ENCODE data around the gene CAMK2B.

The CAMK2B gene

GRCh38 chr7:44193011-44193802, 132.2 kb downstream of the CAMK2B start:
- DNase-seq (ENCODE audit: low read depth) = no peak
- H3K4me3 ChIP-seq (ENCODE audit: low read length) = no peak overlapping the region
- TF ChIP-seq CTCF (conservative IDR thresholded peaks at IDR 0.05; ENCODE audit: low read depth, low read length) = no peak

- no peak overlapping the region for H3K4me3 ChIP-seq (ENCODE audit: low read length)
- DNase-seq (ENCODE audit: low read depth) = no peak
- TF ChIP-seq CTCF (conservative IDR thresholded peaks at IDR 0.05; ENCODE audit: low read depth, low read length) = no peak
These were observed 134.2 kb downstream of the CAMK2B start for GRCh38 chr7:44191171-44191570.

- H3K4me3 ChIP-seq (ENCODE audit: low read length) = no peak overlapping the region
- no peak for TF ChIP-seq CTCF (conservative IDR thresholded peaks at IDR 0.05; ENCODE audit: low read depth, low read length)
- no peak for DNase-seq (ENCODE audit: low read depth)
These were observed 135.2 kb downstream of the CAMK2B start for GRCh38 chr7:44189993-44190872.

GRCh38 chr7:44189286-44189992, 136.0 kb downstream of the CAMK2B start, which contains the start of gene GCK:
Gene GCK (minus strand): TSS chr7:44189439. CDS start chr7:44188953, 486 bp downstream.
- no peak for DNase-seq (ENCODE audit: low read depth)
- no peak within 1 kb of the TSS for H3K4me3 ChIP-seq (ENCODE audit: low read length)
- TF ChIP-seq CTCF (conservative IDR thresholded peaks at IDR 0.05; ENCODE audit: low read depth, low read length) = no peak

- H3K4me3 ChIP-seq (ENCODE audit: low read length) = no peak overlapping the region
- no peak for DNase-seq (ENCODE audit: low read depth)
- no peak for TF ChIP-seq CTCF (conservative IDR thresholded peaks at IDR 0.05; ENCODE audit: low read depth, low read length)
These were observed 136.7 kb downstream of the CAMK2B start for GRCh38 chr7:44188480-44189225.

- DNase-seq (ENCODE audit: low read depth) = no peak
- no peak for TF ChIP-seq CTCF (conservative IDR thresholded peaks at IDR 0.05; ENCODE audit: low read depth, low read length)
- no peak overlapping the region for H3K4me3 ChIP-seq (ENCODE audit: low read length)
These were observed 137.6 kb downstream of the CAMK2B start for GRCh38 chr7:44187636-44188416.

Data from retinal pigment epithelial cell (primary cell).